NT2/D1 (cell line): ENCODE results near the gene IL20.

Experiments
- YY1 ChIP-seq: IDR thresholded peaks from 2 replicates; pipeline ENCODE4 v1.6.1; 2011; ENCODE audit not compliant: insufficient read length, insufficient read depth
- ZNF274 ChIP-seq: IDR thresholded peaks from 2 replicates; pipeline ENCODE4 v1.6.1; 2011; ENCODE audit warnings: mild to moderate bottlenecking, low read depth, low read length

DNA sequence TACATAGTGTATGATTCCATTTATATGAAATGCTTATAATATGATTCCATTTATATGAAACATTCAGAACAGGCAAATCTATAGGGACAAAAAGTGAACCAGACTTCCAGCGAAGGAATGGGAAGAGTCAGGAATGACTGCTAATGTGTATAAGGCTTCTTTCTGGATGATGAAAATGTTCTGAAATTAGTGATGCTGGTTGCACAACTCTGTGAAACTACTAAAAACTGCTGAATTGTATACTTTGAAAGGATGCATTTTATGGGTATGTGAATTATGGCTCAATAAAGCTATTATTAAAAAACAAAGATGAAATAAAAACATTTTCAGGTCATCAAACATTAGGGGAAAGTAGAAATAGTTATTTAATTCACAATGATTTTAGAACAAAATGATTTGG, 17.7 kb downstream of the IL20 start:
- no peak for TF ChIP-seq ZNF274
- no peak for TF ChIP-seq YY1
